Fibroblast of skin of left biceps (primary cell): ENCODE results near the gene CSNK2A1.
"Not testable (repeated sequence)": the region's sequence is repeated elsewhere in the genome, so short reads cannot be mapped to it uniquely, and the experiment has no call there.

Experiments used
- DNase-seq, 2 experiments: peaks; one replicate each; pipeline ENCODE4 v3.0.0-alpha.2; 2013; ENCODE audit warnings: low read depth in 2 of 2

The CSNK2A1 gene

GRCh38 chr20:543369-544152 lies at the start of gene CSNK2A1:
Gene CSNK2A1, minus strand, starts transcription at chr20:543790. Its CDS starts 35,239 bp downstream, at chr20:508551.
- peak; percentile 89 for DNase-seq

GRCh38 chr20:592506-592905 lies 48.9 kb upstream of the CSNK2A1 start:
- no peak for DNase-seq

- no peak for DNase-seq
Observed at GRCh38 chr20:591941-592340, 48.4 kb upstream of the CSNK2A1 start.

GRCh38 chr20:588932-589672 lies 45.5 kb upstream of the CSNK2A1 start:
- DNase-seq, result no peak

- no peak for DNase-seq
Observed at GRCh38 chr20:588476-588875, 44.9 kb upstream of the CSNK2A1 start.

GRCh38 chr20:584971-585301 lies 41.3 kb upstream of the CSNK2A1 start:
- DNase-seq, result no peak

- no peak for DNase-seq
Observed at GRCh38 chr20:584161-584970, 40.8 kb upstream of the CSNK2A1 start.

- no peak for DNase-seq
Observed at GRCh38 chr20:582204-582603, 38.6 kb upstream of the CSNK2A1 start.

GRCh38 chr20:578940-579690 lies 35.5 kb upstream of the CSNK2A1 start:
- DNase-seq, result not testable (repeated sequence)

- DNase-seq, result no peak
Observed at GRCh38 chr20:577167-577791, 33.7 kb upstream of the CSNK2A1 start.

- DNase-seq, result no peak
Observed at GRCh38 chr20:576156-576555, 32.6 kb upstream of the CSNK2A1 start.

GRCh38 chr20:575230-575629 lies 31.6 kb upstream of the CSNK2A1 start:
- DNase-seq, result no peak

- no peak for DNase-seq
Observed at GRCh38 chr20:574297-574942, 30.8 kb upstream of the CSNK2A1 start.

GRCh38 chr20:573414-574296 lies 30.1 kb upstream of the CSNK2A1 start:
- no peak for DNase-seq

GRCh38 chr20:572727-573126 lies 29.1 kb upstream of the CSNK2A1 start:
- DNase-seq, result no peak

GRCh38 chr20:571754-572441 lies 28.3 kb upstream of the CSNK2A1 start:
- no peak for DNase-seq

- no peak for DNase-seq
Observed at GRCh38 chr20:568673-569415, 25.3 kb upstream of the CSNK2A1 start.

GRCh38 chr20:568097-568652 lies 24.6 kb upstream of the CSNK2A1 start:
- DNase-seq, result no peak
